Astrocyte (in vitro differentiated cells and primary cell): Measurements from ENCODE around the gene PRKG1.
"Not testable (repeated sequence)": the region's sequence is repeated elsewhere in the genome, so short reads cannot be mapped to it uniquely, and the experiment has no call there.

Experiments used
- EZH2 ChIP-seq: IDR thresholded peaks from 2 replicates; pipeline ENCODE4 v1.6.1; 2012; ENCODE audit warnings: mild to moderate bottlenecking, low read length, inconsistent platforms; ENCODE audit not compliant: insufficient read depth
- TF ChIP-seq, protein P1 (sequence below): IDR thresholded peaks from 2 replicates; pipeline ENCODE4 v1.5.1; 2011; ENCODE audit warnings: low read depth, mild to moderate bottlenecking, inconsistent platforms, low read length, moderate library complexity; ENCODE audit not compliant: insufficient read depth

DNA sequence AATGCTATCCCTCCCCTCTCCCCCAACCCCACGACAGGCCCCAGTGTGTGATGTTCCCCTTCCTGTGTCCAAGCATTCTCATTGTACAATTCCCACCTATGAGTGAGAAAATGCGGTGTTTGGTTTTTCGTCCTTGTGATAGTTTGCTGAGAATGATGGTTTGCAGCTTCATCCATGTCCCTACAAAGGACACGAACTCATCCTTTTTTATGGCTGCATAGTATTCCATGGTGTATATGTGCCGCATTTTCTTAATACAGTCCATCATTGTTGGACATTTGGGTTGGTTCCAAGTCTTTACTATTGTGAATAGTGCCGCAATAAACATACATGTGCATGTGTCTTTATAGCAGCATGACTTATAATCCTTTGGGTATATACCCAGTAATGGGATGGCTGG lies 201.8 kb downstream of the PRKG1 start:
- TF ChIP-seq, protein P1, sequence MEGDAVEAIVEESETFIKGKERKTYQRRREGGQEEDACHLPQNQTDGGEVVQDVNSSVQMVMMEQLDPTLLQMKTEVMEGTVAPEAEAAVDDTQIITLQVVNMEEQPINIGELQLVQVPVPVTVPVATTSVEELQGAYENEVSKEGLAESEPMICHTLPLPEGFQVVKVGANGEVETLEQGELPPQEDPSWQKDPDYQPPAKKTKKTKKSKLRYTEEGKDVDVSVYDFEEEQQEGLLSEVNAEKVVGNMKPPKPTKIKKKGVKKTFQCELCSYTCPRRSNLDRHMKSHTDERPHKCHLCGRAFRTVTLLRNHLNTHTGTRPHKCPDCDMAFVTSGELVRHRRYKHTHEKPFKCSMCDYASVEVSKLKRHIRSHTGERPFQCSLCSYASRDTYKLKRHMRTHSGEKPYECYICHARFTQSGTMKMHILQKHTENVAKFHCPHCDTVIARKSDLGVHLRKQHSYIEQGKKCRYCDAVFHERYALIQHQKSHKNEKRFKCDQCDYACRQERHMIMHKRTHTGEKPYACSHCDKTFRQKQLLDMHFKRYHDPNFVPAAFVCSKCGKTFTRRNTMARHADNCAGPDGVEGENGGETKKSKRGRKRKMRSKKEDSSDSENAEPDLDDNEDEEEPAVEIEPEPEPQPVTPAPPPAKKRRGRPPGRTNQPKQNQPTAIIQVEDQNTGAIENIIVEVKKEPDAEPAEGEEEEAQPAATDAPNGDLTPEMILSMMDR, result not testable (repeated sequence)
- not testable (repeated sequence) for TF ChIP-seq EZH2
